HG03139 (cell line): ENCODE results near the gene NSUN3.
"Not testable (repeated sequence)": the region's sequence is repeated elsewhere in the genome, so short reads cannot be mapped to it uniquely, and the experiment has no call there.

Source experiments
- ATAC-seq: cut with Tn5 transposase; IDR thresholded peaks from one replicate; pipeline ENCODE4 v1.9.1; 2021; ENCODE audit not compliant: unreplicated experiment

NSUN3 gene

GRCh38 chr3:94062513-94063404 is at the start of gene NSUN3, which contains the start of gene DHFR2:
Gene NSUN3 (plus strand): TSS chr3:94063061. CDS start chr3:94063127, 66 bp downstream.
Gene DHFR2 (minus strand): TSS chr3:94062916. CDS start chr3:94061511, 1,405 bp downstream.
- peak; percentile 91 for ATAC-seq

- no peak for ATAC-seq
Observed at GRCh38 chr3:94015025-94015424, 47.8 kb upstream of the NSUN3 start.

GRCh38 chr3:94019659-94020058 is 43.2 kb upstream of the NSUN3 start:
- ATAC-seq = no peak

GRCh38 chr3:94020293-94020692 is 42.6 kb upstream of the NSUN3 start:
- ATAC-seq = no peak

- ATAC-seq = no peak
Observed at GRCh38 chr3:94024385-94024784, 38.5 kb upstream of the NSUN3 start.

GRCh38 chr3:94026623-94027022 is 36.2 kb upstream of the NSUN3 start:
- ATAC-seq = no peak

GRCh38 chr3:94028093-94028837 is 34.6 kb upstream of the NSUN3 start, which contains the start of gene STX19:
Gene STX19 (minus strand): TSS chr3:94028597. CDS start chr3:94015269, 13,328 bp downstream.
- ATAC-seq = no peak

GRCh38 chr3:94036909-94037507 is 25.9 kb upstream of the NSUN3 start:
- peak; percentile 68 for ATAC-seq

- no peak for ATAC-seq
Observed at GRCh38 chr3:94043285-94043684, 19.6 kb upstream of the NSUN3 start.

GRCh38 chr3:94044100-94044936 is 18.5 kb upstream of the NSUN3 start:
- ATAC-seq = not testable (repeated sequence)

- no peak for ATAC-seq
Observed at GRCh38 chr3:94046533-94046932, 16.3 kb upstream of the NSUN3 start.

GRCh38 chr3:94049267-94049666 is 13.6 kb upstream of the NSUN3 start:
- no peak for ATAC-seq

- no peak for ATAC-seq
Observed at GRCh38 chr3:94050546-94050945, 12.3 kb upstream of the NSUN3 start.

GRCh38 chr3:94061297-94061696 is 1.6 kb upstream of the NSUN3 start:
- ATAC-seq = no peak

- no peak for ATAC-seq
Observed at GRCh38 chr3:94063496-94064119, 747 bp downstream of the NSUN3 start.

- ATAC-seq = no peak
Observed at GRCh38 chr3:94064243-94064860, 1.5 kb downstream of the NSUN3 start.

GRCh38 chr3:94065122-94065521 is 2.3 kb downstream of the NSUN3 start:
- no peak for ATAC-seq

GRCh38 chr3:94065819-94066480 is 3.1 kb downstream of the NSUN3 start:
- ATAC-seq = no peak
